NCI-H187 (cell line): Measurements from ENCODE around the gene SHISA6.

Source experiments
- DNase-seq, 2 experiments: peaks; one replicate each; lab custom pipeline; 2025; lab: John Stamatoyannopoulos, UW

SHISA6 gene

GRCh38 chr17:11459861-11460331, 218.9 kb downstream of the SHISA6 start:
- DNase-seq = no peak

- no peak for DNase-seq
Measured at GRCh38 chr17:11461993-11462548, 221.1 kb downstream of the SHISA6 start.

DNA sequence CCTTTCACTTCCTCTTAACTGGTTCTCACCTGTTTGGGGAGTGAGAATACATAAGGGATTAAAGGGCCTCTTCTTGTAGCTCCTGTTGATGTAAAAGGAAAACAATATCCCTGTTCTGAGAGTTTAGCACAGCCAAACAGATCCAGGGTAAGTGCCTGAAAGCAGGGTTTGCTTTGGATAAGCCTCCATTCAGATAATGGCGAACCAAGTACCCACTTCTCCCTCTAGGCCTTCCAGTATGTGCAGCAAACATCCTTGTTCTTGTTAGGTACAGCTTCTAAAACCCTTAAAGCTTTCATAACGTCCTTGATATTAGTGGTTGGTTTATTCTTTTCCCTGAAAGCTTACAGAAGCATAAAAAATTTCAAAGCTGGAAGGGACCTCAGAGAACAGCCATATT, 226.6 kb downstream of the SHISA6 start:
- DNase-seq = no peak

GRCh38 chr17:11485336-11486100, 244.5 kb downstream of the SHISA6 start:
- no peak for DNase-seq

DNA sequence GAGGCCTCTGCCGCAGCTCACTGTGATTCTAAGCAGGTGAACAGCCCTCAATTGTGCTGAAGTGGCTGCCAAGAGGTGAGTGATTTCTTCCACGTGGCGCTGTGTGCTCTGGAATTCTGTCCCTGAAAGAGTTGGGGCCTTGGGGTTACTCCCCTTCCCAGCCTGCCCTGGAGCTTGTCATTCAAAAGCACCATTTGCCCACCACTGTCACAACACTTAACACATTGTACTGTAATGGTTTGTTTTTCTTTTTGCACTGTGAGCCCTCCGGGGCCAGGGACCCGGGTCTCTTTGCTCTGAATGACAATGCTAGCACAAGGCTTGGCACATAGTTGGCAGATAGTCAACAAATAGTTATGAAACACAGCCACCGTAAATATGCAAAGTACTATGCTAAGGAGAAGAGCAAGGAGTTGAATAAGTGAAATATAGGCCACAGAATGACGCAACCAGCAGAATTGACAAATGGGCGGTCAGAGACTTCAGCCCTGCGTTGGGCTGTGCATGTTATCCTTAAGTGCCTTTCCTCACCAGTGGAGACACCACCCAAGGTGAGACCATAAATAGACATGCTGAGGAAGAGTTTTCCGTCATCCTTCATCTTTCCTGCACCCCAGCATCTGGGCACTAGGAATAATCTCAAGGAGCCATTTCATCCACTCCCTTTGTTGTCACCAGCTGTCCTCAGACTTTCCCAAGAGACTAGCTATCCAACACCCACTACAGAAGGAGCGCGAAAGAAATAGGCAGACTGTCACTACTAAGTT, 245.3 kb downstream of the SHISA6 start:
- no peak for DNase-seq

GRCh38 chr17:11486868-11487310, 245.9 kb downstream of the SHISA6 start:
- DNase-seq = no peak

- DNase-seq = no peak
Measured at GRCh38 chr17:11487469-11487868, 246.5 kb downstream of the SHISA6 start.

- DNase-seq = no peak
Measured at GRCh38 chr17:11488407-11488806, 247.4 kb downstream of the SHISA6 start.

- no peak for DNase-seq
Measured at GRCh38 chr17:11490171-11490755, 249.2 kb downstream of the SHISA6 start.

GRCh38 chr17:11492511-11492910, 251.5 kb downstream of the SHISA6 start:
- DNase-seq = no peak

DNA sequence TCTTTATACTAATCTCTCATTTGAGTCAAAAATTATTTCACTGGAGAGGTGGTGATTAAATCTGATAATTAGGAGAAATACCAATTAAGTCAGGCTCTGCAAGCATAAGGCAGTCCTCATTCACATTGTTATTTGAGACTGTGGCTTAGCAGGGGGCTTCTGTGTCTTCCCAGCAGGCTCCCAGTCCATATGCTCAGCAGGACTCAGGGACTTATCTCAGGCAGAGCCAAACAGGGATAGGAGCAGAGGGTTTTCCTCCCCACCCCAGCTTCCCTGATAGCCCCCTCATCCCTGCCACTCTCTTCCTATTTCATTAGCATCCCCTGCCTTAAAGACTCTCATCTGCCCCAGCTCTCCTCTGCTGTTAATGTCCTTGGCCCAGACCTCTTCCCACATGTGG, 252.9 kb downstream of the SHISA6 start:
- DNase-seq = no peak

DNA sequence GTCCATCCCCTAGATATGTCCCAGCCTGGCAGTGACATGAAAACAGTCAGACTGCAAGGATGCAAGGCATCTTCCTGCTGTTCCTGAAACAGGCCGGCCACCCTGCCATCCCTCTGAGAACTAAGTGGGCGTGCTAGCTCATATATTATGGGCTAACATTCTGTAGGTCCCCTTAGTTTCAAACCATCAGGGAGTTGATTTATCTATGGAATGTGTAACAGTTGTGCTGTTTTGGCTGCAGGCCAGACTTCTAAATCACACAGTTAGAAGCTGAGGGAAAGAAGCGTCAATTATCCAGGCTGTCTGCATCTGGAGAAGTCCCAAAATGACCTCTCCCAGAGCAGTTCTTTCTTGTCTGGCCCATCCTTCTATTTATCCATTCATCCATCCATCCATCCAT, 254.6 kb downstream of the SHISA6 start:
- DNase-seq = no peak

DNA sequence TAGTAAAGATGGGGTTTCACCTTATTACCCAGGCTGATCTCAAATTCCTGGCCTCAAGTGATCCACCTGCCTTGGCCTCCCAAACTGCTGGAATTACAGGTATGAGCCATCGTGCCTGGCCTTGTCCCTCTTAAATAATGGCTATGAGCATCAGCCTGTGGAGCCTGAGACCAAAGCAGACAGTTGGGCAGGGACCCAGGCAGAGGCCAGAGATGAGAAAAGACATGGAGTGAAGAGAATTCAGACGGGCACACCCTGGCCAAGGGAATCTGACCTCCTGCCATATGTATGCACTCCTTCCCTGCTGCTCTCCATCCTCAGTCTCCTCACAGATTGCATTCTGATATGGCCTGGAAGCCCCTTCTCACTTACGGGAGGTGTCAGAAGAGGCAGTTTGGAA, 258.9 kb downstream of the SHISA6 start:
- no peak for DNase-seq

GRCh38 chr17:11503308-11504035, 262.5 kb downstream of the SHISA6 start:
- DNase-seq = no peak

- no peak for DNase-seq
Measured at GRCh38 chr17:11506635-11507034, 265.6 kb downstream of the SHISA6 start.

DNA sequence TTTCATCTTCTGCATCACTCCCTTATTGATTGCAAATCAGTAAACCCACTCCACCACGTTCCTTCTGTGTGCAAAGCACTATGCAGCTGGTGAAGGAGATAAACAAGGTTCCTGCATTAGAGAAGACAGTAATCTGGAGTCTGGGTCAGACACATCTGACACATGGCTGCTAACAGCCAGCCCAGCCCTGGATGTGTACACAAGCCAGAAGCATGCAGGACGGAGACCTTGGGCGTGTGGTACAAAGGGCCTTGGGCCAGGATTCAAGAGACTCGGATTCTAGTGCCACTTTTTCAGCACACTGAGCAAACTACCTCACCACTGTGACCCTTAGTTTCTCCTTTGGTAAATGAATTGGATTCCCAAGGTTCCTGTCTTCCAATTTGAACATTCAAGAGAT, 270.7 kb downstream of the SHISA6 start:
- no peak for DNase-seq

- no peak for DNase-seq
Measured at GRCh38 chr17:11514565-11514964, 273.6 kb downstream of the SHISA6 start.

DNA sequence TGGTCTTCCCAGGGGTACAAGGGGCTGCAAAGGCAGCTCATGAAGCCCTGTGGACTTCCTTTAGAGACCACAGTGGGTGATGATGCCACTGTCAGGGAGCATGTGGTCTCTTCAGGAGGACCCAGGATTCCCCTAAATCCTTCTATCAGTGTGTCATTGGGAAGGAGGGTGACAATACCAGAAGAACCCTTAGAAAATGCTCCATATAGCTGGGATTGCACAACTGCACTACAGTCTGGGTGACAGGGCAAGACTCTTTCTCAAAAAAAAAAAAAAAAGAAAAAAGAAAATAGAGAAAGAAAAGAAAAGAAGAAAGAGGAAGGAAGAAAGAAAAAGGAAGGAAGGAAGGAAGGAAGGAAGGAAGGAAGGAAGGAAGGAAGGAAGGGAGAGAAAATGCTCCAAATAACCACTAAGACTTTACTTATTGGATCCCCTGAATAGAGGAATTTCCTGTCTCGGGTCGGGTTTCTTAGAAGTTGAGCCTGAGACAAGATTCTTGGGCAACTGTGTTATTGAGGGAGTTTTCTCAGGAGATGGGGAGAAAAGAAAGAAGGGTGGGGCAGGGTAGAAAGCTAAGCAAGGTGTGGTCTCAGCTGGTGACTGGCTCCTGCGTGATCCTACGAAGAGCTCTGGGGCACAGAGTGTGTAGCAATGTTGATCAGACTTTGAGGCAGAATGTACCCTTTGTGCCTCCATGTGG, 274.1 kb downstream of the SHISA6 start:
- no peak for DNase-seq

DNA sequence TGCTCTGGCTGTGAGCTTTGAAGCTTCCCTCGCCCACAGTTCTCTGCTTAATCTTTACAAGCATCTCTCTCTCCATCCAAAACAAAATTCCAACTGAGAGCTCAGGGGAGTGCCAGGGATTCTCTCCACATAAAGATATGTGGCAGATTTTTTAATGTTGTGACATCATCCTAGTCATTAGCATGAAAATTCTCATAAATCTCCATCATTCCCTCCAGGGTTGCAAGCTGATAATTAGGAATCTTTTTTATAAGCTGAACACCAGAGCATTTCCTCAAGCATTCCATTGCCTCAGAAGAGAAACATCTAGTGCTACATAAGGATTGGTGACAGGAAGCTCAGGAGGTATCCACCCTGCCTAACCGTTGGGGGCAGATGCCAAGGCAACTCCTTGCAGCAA, 274.9 kb downstream of the SHISA6 start:
- DNase-seq = no peak

DNA sequence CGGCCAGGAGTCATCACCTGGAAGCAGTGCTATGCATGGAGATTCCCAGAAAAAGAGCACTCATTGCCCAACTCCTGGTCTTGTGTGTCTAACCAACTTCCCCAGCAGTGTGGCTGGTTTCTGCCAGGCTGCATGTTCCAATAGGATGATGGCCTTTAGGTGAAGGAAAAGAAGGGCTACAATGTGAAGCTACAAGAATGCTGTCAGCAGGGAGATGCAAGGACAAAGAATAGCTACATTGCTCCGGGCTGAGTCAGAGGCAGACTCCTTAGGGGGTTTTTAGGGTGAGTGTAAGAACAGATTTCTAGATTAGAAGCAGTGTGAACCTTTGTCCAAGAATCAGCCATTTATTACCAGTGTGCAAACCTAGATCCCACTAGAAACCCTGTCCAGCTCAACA, 294.2 kb downstream of the SHISA6 start:
- no peak for DNase-seq

DNA sequence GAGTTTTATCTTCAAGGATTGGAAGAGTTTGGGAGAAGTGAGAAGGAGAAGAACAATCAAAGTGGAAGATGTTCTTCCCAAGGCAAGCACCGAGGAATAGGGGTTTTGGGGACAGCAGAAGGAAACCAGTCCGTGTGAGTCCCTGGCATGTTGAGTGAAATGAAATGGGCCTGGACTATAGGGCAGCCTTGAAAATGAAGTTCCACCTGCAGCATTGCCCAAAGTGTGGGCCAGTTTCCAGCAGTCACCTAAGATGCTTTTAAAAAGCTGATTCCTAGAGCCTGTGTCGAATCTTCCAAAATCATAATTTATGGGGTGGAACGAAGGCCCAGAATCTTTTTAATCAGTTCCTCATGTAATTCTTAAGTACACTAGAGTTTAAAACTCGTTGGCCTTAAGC, 297.4 kb downstream of the SHISA6 start:
- no peak for DNase-seq
